DND-41 (cell line): ENCODE results near the gene MT4.

ENCODE experiments used
- CTCF ChIP-seq: IDR thresholded peaks from 2 replicates; pipeline ENCODE4 v1.5.1; 2012; ENCODE audit warnings: borderline replicate concordance, low read length, moderate library complexity, mild to moderate bottlenecking; ENCODE audit not compliant: poor library complexity, severe bottlenecking; ENCODE audit errors: extremely low read depth
- EZH2 ChIP-seq: IDR thresholded peaks from 3 replicates; pipeline ENCODE4 v1.6.1; 2012; ENCODE audit warnings: borderline replicate concordance, low read depth, mild to moderate bottlenecking, moderate library complexity, low read length, inconsistent platforms; ENCODE audit not compliant: severe bottlenecking

GRCh38 chr16:56593573-56594291, 28.9 kb downstream of the MT4 start:
- no peak for TF ChIP-seq CTCF
- TF ChIP-seq EZH2: no peak
